A549 treated with CpdA at 1 μM for 4 hours (cell line): ENCODE measurements around the gene BBS1. TPM values are rescaled to one million over a fixed set of nuclear protein-coding genes. Genes with fewer than 3 reads are reported as not detected.

Source experiments
- total RNA-seq: library from RNA; stranded (reverse); fragments of 200-300 nt; extraction: Qiagen RNA extraction; gene quantifications from 5 replicates; pipeline ENCODE4 v1.2.3, GENCODE V29; 2022; ENCODE audit warnings: low read depth

BBS1 gene
- total RNA-seq: 7.7 to 11.2 TPM (median 9.1 TPM) in 5 replicates

DNA sequence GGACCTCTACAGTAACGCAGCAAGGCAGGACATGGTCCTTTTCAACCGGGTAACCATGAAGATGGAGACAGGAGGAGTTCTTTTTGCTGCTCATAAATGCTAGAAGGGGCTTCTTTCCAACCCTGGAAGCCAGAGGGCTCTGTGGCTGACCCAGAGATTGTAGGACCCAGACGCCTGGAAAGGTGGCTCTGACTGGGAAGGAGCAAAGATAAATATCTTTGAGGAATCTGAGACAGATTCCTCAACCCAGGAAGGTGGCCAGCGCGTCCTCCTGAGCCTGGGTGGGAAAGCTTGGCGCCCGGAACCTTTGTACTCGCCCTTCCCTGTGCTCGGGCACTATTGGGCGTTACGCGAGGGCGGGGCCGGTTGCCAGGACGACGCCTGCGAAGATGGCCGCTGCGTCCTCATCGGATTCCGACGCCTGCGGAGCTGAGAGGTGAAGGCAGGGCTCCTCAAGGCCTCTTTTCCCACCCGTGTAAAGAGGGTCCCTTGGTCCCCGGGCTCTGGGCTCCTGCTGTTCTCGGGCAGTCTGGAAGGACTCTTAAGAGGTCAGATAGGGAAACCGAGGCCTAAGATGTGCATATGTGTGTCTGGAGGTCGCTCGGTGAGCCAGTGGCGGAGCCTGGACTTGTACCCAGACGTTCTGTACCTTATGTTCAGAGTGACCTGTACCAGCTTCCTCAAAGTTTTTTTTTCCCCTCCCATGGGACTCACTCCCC, at the start of gene BBS1:
Gene BBS1 (plus strand): TSS at position 365 of the 719 bp plus-strand sequence. CDS start 25 bp downstream, at position 390.

DNA sequence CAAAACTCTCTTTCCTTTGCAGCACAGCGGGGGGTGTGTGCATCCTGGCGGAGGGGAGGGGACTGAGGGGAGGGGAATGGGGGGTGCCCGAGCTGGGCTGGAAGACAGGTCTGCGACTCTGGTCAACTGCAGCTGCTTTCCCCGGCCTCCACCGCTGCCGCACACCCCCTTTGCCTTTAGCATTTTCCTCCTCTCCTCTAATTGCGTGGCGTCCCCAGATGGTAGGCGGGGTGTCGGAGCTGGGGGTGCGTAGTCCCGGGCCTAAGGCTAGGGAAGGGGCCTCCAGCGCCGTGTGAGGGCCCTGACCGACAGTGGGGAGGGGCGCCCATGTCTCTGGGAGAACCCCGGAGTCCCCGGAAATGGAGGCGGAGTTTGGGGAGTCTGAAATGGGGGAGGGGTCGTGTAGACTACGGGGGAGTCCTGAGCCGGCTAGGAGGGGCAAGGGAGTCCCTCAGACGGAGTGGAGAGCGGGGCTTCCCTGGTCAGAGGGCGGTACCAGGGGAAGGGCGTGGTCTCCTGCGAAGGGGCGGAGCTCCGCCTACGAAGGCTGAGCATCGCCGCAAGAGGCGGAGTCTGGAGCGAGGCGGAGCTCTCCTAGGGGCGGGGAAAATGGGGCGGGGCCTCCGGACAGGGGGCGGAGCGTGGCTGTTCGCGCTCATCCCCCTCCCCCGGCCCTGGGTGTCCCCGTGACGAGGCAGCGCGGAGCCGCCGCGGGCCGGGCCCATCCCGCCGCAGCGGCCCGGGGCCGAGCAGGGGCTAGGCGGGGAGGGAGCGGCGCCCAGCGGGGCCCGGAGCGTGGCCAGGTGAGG, 44.0 kb upstream of the BBS1 start, which contains the start of gene PELI3:
Gene PELI3 (plus strand): TSS at position 681 of the 809 bp plus-strand sequence. CDS start 1,224 bp downstream, outside the sequence.

DNA sequence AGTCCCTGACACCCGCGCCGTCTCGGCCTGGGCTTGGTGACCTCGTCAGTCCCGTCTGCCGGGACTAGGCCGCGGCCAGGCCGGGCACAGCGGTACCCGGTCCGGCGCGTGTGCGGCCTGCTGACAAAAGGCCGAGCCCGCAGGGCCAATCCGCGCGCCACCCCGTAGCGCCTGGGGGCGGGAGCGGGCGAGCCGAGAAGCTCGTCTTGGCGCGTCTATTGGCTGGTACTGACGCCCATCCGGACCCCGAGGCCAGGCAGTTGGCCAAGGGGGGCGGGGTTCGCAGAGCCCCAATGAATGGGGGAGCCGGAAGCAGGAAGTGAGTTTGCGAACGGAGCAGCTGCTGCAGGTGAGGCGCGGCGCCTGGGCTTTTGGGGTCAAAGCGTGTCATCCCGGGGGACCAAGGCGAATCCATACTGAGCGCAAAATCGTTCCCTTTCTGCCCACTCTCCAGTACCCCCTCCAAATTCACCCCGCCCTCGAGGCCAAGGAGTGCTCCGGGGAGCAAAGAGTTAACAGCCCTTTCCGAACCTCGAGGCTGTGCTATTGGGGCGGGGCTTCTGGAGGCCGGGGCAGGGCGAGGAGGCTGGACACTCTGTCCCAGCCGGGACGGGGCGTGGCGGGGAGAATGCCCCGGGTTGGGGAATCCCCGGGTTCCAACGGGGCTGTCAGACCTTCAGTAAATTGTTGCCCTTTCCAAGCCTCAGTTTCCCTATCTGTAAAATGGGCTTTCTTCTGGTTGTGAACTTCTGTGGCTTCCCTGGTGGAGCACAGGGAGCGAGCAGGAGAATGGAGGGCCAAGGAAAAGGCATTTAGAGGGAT, 30.1 kb upstream of the BBS1 start, which contains the start of gene DPP3:
Gene DPP3 (plus strand): TSS at position 318 of the 822 bp plus-strand sequence. CDS start 1,767 bp downstream, outside the sequence.

DNA sequence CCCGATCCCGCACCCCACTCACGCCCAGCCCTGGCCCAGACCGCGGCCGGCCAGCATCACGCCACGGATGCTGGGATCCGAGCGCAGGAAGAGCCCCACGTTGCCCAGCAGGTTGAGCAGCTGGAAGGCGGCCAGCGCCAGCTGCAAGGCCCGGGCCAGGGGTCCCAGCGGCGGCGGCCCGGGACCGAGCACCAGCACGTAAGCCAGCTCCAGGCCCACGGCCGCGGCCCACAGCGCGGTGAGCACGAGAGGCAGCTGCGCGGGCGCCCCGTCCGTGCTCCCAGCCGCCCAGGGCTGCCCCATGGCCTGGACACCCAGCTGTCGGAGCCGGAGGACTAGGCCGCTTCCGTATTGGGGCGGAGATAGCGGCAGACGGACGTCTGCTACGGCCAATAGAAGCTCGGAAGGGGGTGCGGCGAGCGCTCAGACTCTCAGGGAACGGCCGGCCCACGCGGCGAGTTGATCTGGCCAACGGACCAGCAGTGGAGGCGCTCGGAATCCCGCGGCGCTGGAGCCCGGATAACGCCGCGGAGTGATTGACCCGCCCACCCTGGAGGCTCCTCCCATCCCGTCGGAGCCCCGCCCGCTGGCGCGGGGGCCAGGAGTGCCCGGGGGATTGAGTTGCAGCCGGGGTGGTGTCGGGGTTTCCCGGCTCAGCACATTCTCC, 35.4 kb downstream of the BBS1 start, which contains the start of gene ZDHHC24:
Gene ZDHHC24 (minus strand): TSS at position 348 of the 667 bp plus-strand sequence. CDS start 45 bp downstream, at position 303.

DNA sequence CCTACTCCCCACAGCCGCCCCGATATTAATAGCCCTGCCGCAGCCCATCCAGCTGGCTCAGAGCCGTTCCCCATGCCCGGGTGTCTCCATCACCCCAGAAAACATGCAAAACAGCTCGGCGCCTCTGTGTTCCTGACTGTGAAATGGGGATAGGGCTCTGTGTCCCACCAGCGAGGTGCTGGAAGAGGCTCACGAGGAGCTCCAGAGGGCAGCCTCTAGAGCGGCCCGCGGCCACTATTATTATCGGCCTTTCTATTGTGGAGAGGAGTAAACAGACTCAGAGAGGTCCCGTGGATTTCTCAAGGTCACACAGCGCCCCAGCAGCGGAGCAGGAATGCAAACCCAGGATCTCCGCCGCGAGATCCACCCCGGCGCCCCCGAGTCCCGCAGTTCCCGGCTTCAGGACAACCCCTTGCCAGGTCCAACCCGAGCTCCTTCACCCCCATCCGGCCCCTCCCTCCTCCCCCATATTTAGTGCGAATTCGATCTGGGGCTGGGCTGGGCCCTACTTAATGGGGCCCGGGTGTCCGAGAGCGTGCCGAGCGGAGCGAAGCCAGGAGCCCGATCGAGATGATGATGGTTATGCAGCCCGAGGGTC, 36.0 kb downstream of the BBS1 start, which contains the start of gene ACTN3:
Gene ACTN3 (plus strand): TSS at position 536 of the 598 bp plus-strand sequence. CDS start 35 bp downstream, at position 571.

DNA sequence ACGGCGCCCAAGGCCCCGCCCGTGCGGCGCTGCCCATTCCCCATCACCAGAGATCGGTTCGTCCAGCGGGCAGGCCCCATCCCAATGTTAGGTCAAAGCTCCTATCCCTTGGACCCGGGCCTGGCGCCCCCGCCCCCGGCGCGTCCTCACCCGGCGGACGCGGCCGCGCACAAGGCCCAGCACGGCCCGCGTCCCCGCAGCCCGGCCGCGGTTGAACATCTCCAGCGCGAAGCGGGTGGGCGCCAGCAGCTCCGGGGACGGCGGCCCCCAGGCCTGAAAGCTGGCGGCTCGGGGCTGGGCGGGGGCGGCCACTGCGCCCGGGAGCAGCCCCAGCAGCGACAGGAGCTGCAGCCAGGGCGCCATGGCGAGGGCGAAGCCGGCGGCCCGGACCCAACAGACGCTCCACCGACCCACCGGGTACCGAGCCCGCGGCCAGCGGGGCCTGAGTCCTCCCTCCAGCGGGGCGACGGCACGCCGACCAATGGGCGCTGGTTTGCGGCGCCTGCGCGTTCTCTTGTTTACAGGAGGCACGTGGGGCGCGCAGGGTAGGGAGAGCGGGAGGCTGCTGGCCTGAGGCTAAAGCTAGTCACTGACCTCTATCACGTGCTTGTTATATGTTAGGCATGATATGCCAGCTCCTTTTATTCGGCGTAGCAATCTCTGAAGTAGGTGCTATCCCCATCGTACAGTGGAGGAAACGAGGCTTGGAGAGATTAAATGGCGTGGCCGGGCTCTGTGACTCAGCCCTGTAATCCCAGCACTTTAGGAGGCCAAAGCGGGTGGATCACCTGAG, 57.9 kb downstream of the BBS1 start, which contains the start of gene CTSF:
Gene CTSF (minus strand): TSS at position 483 of the 793 bp plus-strand sequence. CDS start 120 bp downstream, at position 363.

Other genes starting within 250 kb of the BBS1 start
- gene RAB1B, start 242.0 kb upstream of the BBS1 start, total RNA-seq: 122 to 151 TPM (median 148 TPM) in 5 replicates
- gene CNIH2, start 232.5 kb upstream of the BBS1 start, total RNA-seq: 0.89 to 3.1 TPM (median 2.1 TPM) in 5 replicates
- 79.2 to 122 TPM (median 116 TPM) in 5 replicates for gene YIF1A, start 221.5 kb upstream of the BBS1 start, total RNA-seq
- 1.9 to 3.8 TPM (median 3.5 TPM) in 5 replicates for gene TMEM151A, start 218.7 kb upstream of the BBS1 start, total RNA-seq
- not detected in 5 replicates for gene CD248, start 193.6 kb upstream of the BBS1 start, total RNA-seq
- gene RIN1, start 174.2 kb upstream of the BBS1 start, total RNA-seq: 28.6 to 42.5 TPM (median 39.3 TPM) in 5 replicates
- gene BRMS1, start 165.5 kb upstream of the BBS1 start, total RNA-seq: 82.1 to 102 TPM (median 91.1 TPM) in 5 replicates
- gene B4GAT1, start 163.0 kb upstream of the BBS1 start, total RNA-seq: 14.6 to 20.9 TPM (median 18.5 TPM) in 5 replicates
- 3.2 to 5.0 TPM (median 4.5 TPM) in 5 replicates for gene SLC29A2, start 138.9 kb upstream of the BBS1 start, total RNA-seq
- not detected in 5 replicates for gene NPAS4, start 89.6 kb upstream of the BBS1 start, total RNA-seq
- gene MRPL11, start 71.8 kb upstream of the BBS1 start, total RNA-seq: 82.6 to 118 TPM (median 108 TPM) in 5 replicates
- 4.2 to 6.4 TPM (median 4.6 TPM) in 5 replicates for gene PELI3, start 43.7 kb upstream of the BBS1 start, total RNA-seq
- gene DPP3, start 30.2 kb upstream of the BBS1 start, total RNA-seq: 47.5 to 58.9 TPM (median 55.8 TPM) in 5 replicates
- 7.1 to 14.3 TPM (median 12.0 TPM) in 5 replicates for gene ZDHHC24, start 35.4 kb downstream of the BBS1 start, total RNA-seq
- gene ACTN3, start 36.3 kb downstream of the BBS1 start, total RNA-seq: 0.01 TPM in 1 of 5 replicates, not detected in the others
- gene CTSF, start 58.0 kb downstream of the BBS1 start, total RNA-seq: 28.6 to 39.6 TPM (median 34.1 TPM) in 5 replicates
- 0.51 to 0.89 TPM (median 0.69 TPM) in 5 replicates for gene CCDC87, start 82.4 kb downstream of the BBS1 start, total RNA-seq
- 24.2 to 30.2 TPM (median 26.9 TPM) in 5 replicates for gene CCS, start 82.5 kb downstream of the BBS1 start, total RNA-seq
- 62.2 to 81.0 TPM (median 71.8 TPM) in 5 replicates for gene RBM14, start 106.0 kb downstream of the BBS1 start, total RNA-seq
- gene RBM4, start 128.1 kb downstream of the BBS1 start, total RNA-seq: 132 to 153 TPM (median 141 TPM) in 5 replicates
- 21.5 to 23.4 TPM (median 23.1 TPM) in 5 replicates for gene RBM4B, start 167.3 kb downstream of the BBS1 start, total RNA-seq
- gene SPTBN2, start 218.6 kb downstream of the BBS1 start, total RNA-seq: 7.6 to 14.1 TPM (median 9.9 TPM) in 5 replicates